HL-60 (cell line): ENCODE results near the gene CST6.
A peak's percentile ranks its signal among the peaks of the same experiment; 100 is the strongest.

ENCODE experiments used
- CTCF ChIP-seq: IDR thresholded peaks from one replicate; pipeline ENCODE4 v1.5.1; 2011; ENCODE audit warnings: low read length, control low read depth, inconsistent platforms; ENCODE audit not compliant: insufficient read depth
- GABPA ChIP-seq: IDR thresholded peaks from 2 replicates; pipeline ENCODE4 v1.6.1; 2012; ENCODE audit warnings: low read depth
- POLR2AphosphoS5 ChIP-seq: IDR thresholded peaks from 2 replicates; pipeline ENCODE4 v1.6.1; 2012; ENCODE audit warnings: low read depth
- REST ChIP-seq: IDR thresholded peaks from 2 replicates; pipeline ENCODE4 v1.6.1; 2012; ENCODE audit warnings: low read depth; ENCODE audit not compliant: insufficient replicate concordance
- SPI1 ChIP-seq: IDR thresholded peaks from 2 replicates; pipeline ENCODE4 v1.6.1; 2012; ENCODE audit warnings: low read depth, mild to moderate bottlenecking, borderline replicate concordance

DNA sequence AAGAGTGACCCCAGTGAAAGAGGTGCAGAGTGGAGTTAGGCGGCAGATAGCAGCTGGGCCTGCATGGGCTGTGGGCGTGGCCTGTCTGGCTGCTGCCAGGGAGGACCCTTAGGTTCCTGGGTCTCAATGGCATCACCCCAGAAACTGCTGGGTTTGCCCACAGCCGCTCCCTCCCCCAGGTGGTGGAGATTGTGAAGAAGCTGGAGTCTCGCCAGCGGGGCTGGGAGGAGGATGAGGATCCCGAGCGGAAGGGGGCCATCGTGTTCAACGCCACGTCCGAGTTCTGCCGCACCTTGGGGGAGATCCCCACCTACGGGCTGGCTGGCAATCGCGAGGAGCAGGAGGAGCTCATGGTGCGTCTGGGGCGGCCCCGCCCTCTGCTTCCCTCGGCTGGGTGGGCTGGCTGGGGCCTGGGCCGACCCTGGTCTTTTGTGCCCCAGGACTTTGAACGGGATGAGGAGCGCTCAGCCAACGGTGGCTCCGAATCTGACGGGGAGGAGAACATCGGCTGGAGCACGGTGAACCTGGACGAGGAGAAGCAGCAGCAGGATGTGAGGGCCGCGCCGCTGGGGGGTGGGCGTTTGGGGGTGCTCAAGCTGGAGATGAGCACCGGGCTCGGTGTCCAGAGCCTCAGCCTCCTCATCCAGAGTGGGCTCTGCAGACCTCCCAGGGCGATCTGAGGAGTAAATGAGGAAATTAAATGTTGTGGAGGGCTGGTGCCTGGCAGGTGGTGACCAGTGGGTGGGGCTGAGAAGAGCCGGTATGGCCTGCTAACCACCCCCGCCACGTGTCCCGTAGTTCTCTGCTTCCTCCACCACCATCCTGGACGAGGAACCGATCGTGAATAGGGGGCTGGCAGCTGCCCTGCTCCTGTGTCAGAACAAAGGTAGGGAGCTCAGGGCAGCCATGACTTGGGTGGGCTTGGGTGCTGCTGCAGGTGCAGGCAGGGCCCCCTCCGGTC lies 35.3 kb upstream of the CST6 start:
- TF ChIP-seq CTCF: no peak
- TF ChIP-seq POLR2AphosphoS5: peak; percentile 40; the same call in 1 of the 2 replicates
- no peak for TF ChIP-seq REST
- no peak for TF ChIP-seq SPI1
- no peak for TF ChIP-seq GABPA
